ENCODE data around the gene DAZAP1.

Gene DAZAP1

GRCh38 chr19:1421218-1421957 lies 14.0 kb downstream of the DAZAP1 start:
- Histone ChIP-seq H4K20me1 (ENCODE audit: insufficient read depth, low read length, poor library complexity, severe bottlenecking) (peaks cover 55% of the 10 kb centered on the region), H2AFZ (ENCODE audit: low read length) (no peak overlapping the region), H3F3A (ENCODE audit: low read depth) (no peaks in the 10 kb centered on the region), H3K4me1 (ENCODE audit: insufficient read depth, low read length, poor library complexity, severe bottlenecking) (no peaks in the 10 kb centered on the region), H3K4me3 (ENCODE audit: low read length, poor library complexity, severe bottlenecking) (no peak overlapping the region), H3K9me2 (replicated peaks; ENCODE audit: low read depth, low read length) (no peaks in the 10 kb centered on the region), H3K79me2 (ENCODE audit: insufficient read depth, low read length) (peaks cover 64% of the 10 kb centered on the region), H3K4me2 (ENCODE audit: low read depth, low read length, poor library complexity, severe bottlenecking) (no peak overlapping the region), H3K27me3 (ENCODE audit: insufficient read depth, low read length, poor library complexity, severe bottlenecking) (no peaks in the 10 kb centered on the region), H3K9ac (ENCODE audit: low read depth, low read length, poor library complexity, severe bottlenecking) (no peak overlapping the region), H3K9me3 (ENCODE audit: insufficient read depth, low read depth, low read length) (no peaks in the 10 kb centered on the region), H3K36me3 (ENCODE audit: insufficient read depth, low read length) (peaks cover 94% of the 10 kb centered on the region; the same call in 1 of the 2 replicates)
- TF ChIP-seq, protein P1, sequence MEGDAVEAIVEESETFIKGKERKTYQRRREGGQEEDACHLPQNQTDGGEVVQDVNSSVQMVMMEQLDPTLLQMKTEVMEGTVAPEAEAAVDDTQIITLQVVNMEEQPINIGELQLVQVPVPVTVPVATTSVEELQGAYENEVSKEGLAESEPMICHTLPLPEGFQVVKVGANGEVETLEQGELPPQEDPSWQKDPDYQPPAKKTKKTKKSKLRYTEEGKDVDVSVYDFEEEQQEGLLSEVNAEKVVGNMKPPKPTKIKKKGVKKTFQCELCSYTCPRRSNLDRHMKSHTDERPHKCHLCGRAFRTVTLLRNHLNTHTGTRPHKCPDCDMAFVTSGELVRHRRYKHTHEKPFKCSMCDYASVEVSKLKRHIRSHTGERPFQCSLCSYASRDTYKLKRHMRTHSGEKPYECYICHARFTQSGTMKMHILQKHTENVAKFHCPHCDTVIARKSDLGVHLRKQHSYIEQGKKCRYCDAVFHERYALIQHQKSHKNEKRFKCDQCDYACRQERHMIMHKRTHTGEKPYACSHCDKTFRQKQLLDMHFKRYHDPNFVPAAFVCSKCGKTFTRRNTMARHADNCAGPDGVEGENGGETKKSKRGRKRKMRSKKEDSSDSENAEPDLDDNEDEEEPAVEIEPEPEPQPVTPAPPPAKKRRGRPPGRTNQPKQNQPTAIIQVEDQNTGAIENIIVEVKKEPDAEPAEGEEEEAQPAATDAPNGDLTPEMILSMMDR (conservative IDR thresholded peaks at IDR 0.05; ENCODE audit: low read length) = no peak
- TF ChIP-seq EZH2phosphoT487 (IDR thresholded peaks at IDR 0.05; ENCODE audit: borderline replicate concordance) = no peak

DNA sequence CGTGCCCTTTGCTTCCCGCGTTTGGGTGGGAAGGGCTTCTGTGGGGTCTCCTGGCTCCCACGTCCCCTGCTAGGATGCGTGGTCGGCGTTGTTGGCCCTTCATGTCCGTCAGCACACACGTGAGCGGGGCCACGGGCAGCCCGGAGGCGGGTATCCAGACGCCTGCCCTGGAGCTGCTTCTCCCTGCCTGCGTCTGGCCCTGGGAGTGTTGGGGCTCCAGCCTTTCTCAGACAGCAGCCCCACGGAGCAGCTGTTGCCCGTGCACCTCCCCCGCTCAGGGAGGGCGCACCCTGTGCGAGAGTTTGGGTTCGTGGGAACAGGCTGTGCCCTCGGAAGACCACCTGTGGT lies 14.5 kb downstream of the DAZAP1 start:
- H3K9ac ChIP-seq (ENCODE audit: low read depth, low read length, poor library complexity, severe bottlenecking) = no peak overlapping the region
- H3F3A ChIP-seq (ENCODE audit: low read depth) = no peaks in the 10 kb centered on the region
- no peaks in the 10 kb centered on the region for H3K27me3 ChIP-seq (ENCODE audit: insufficient read depth, low read length, poor library complexity, severe bottlenecking)
- H3K4me1 ChIP-seq (ENCODE audit: insufficient read depth, low read length, poor library complexity, severe bottlenecking) = no peaks in the 10 kb centered on the region
- H3K9me2 ChIP-seq (replicated peaks; ENCODE audit: low read depth, low read length) = no peaks in the 10 kb centered on the region
- no peak overlapping the region for H2AFZ ChIP-seq (ENCODE audit: low read length)
- peaks cover 50% of the 10 kb centered on the region for H4K20me1 ChIP-seq (ENCODE audit: insufficient read depth, low read length, poor library complexity, severe bottlenecking)
- no peaks in the 10 kb centered on the region for H3K9me3 ChIP-seq (ENCODE audit: insufficient read depth, low read depth, low read length)
- peaks cover 59% of the 10 kb centered on the region for H3K79me2 ChIP-seq (ENCODE audit: insufficient read depth, low read length)
- peaks cover 95% of the 10 kb centered on the region; the same call in 1 of the 2 replicates for H3K36me3 ChIP-seq (ENCODE audit: insufficient read depth, low read length)
- TF ChIP-seq, protein P1 (conservative IDR thresholded peaks at IDR 0.05; ENCODE audit: low read length) = no peak
- TF ChIP-seq EZH2phosphoT487 (IDR thresholded peaks at IDR 0.05; ENCODE audit: borderline replicate concordance) = no peak
- no peak overlapping the region for H3K4me3 ChIP-seq (ENCODE audit: low read length, poor library complexity, severe bottlenecking)
- no peak overlapping the region for H3K4me2 ChIP-seq (ENCODE audit: low read depth, low read length, poor library complexity, severe bottlenecking)

- no peak overlapping the region for H3K4me2 ChIP-seq (ENCODE audit: low read depth, low read length, poor library complexity, severe bottlenecking)
- TF ChIP-seq EZH2phosphoT487 (IDR thresholded peaks at IDR 0.05; ENCODE audit: borderline replicate concordance) = no peak
- TF ChIP-seq, protein P1 (conservative IDR thresholded peaks at IDR 0.05; ENCODE audit: low read length) = no peak
- no peak overlapping the region for H3K9ac ChIP-seq (ENCODE audit: low read depth, low read length, poor library complexity, severe bottlenecking)
- peaks cover 96% of the 10 kb centered on the region; the same call in 1 of the 2 replicates for H3K36me3 ChIP-seq (ENCODE audit: insufficient read depth, low read length)
- H3K27me3 ChIP-seq (ENCODE audit: insufficient read depth, low read length, poor library complexity, severe bottlenecking) = no peaks in the 10 kb centered on the region
- no peaks in the 10 kb centered on the region for H3K4me1 ChIP-seq (ENCODE audit: insufficient read depth, low read length, poor library complexity, severe bottlenecking)
- H4K20me1 ChIP-seq (ENCODE audit: insufficient read depth, low read length, poor library complexity, severe bottlenecking) = peaks cover 47% of the 10 kb centered on the region
- no peak overlapping the region for H2AFZ ChIP-seq (ENCODE audit: low read length)
- no peaks in the 10 kb centered on the region for H3F3A ChIP-seq (ENCODE audit: low read depth)
- H3K4me3 ChIP-seq (ENCODE audit: low read length, poor library complexity, severe bottlenecking) = no peak overlapping the region
- H3K9me2 ChIP-seq (replicated peaks; ENCODE audit: low read depth, low read length) = no peaks in the 10 kb centered on the region
- H3K79me2 ChIP-seq (ENCODE audit: insufficient read depth, low read length) = peaks cover 54% of the 10 kb centered on the region
- no peaks in the 10 kb centered on the region for H3K9me3 ChIP-seq (ENCODE audit: insufficient read depth, low read depth, low read length)
Measured at GRCh38 chr19:1422360-1422759, 15.0 kb downstream of the DAZAP1 start.

Measured in Loucy (cell line).